K562 treated with DMSO at 1 percent for 12 hours (cell line): ENCODE data around the gene ATF7. TPM values are rescaled to one million over a fixed set of nuclear protein-coding genes. Genes with fewer than 3 reads are reported as not detected.

Experiments used
- total RNA-seq: library from RNA; unstranded; fragments of 300-600 nt; gene quantifications from 2 replicates; pipeline ENCODE4 v1.2.3, GENCODE V29; 2022; ENCODE audit not compliant: insufficient read depth

ATF7 gene
- total RNA-seq = 3.7 and 15.8 TPM in 2 replicates

DNA sequence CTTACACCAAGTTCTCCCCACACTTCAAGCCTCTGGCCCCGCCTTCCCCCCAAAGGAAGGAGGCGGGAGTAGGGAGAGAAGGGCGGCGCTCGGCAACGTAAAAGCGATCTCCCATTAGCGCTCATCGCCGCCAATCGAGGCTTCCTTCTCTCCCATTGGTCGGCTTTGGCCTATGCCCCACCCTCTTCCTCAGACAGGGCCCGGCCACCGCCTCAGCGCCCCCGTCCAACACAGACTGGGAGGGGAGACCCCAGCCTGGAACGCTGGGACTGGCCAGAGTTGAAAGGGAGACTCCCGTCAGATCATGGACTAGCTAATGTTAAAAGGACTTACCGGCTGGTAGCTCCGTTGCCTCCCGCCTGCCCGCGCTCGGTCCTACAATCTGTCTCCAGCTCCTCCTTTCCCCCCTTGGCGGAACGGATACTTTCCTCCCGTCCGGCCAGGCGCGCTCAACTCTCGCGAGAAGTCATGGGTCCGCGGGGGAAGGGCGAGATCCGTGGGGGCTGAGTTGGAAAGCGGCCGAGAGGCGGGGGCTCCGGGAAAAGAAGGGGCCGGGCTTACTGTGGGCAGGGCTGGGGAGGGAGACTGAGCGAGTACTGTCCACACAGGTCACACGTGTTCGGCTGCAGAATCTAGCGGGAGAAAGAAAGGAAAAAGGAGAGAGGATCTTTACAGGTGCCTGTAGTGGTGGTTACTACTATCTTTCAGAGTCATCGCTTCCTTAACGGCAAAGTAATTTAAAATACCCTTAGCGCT, at the start of gene ATF7:
Gene ATF7, minus strand, starts transcription at position 437 of the 756 bp plus-strand sequence. CDS start 25,382 bp downstream, outside the sequence.

DNA sequence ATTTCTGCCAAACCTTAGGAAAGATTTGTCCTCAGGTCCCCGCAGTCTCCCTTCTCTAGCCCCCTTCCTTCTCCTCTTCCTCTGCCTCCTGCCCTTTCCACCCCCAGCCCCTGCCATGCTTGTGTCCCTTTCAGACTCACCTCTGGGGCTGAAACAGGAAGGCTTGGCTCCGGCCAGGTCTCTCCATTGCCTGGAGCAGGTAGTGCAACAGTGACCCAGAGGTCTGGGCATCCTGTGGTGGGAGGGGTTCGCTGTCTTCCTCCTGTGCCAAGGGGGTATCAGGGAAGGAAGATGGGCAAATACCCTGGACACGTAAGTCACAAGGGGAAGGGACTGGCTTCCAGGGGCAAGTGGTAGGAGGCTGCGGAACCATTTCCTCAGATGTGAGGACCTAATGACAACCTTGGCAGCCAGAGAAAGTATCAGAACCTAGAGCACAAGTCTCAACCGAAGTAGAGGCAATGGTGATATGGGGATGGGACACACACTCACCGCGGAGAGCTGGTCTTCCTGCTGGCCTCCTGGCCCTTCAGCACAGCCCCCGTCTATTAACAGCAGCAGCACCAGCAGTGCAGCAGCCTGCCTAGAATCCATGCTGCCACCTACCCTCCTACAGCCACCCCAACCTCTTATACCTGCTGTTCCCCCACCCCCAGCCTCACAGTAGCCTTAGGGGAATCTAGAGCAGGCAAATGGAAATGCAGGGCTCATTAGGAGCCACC, 119.1 kb downstream of the ATF7 start, which contains the start of gene NPFF:
Gene NPFF, minus strand, starts transcription at position 604 of the 722 bp plus-strand sequence. Its CDS starts 10 bp downstream, at position 594.

GRCh38 chr12:53500776-53501614, 125.2 kb downstream of the ATF7 start, which contains the start of gene TARBP2:
Gene TARBP2, plus strand, starts transcription at chr12:53501283. Its CDS starts 126 bp downstream, at chr12:53501409.

DNA sequence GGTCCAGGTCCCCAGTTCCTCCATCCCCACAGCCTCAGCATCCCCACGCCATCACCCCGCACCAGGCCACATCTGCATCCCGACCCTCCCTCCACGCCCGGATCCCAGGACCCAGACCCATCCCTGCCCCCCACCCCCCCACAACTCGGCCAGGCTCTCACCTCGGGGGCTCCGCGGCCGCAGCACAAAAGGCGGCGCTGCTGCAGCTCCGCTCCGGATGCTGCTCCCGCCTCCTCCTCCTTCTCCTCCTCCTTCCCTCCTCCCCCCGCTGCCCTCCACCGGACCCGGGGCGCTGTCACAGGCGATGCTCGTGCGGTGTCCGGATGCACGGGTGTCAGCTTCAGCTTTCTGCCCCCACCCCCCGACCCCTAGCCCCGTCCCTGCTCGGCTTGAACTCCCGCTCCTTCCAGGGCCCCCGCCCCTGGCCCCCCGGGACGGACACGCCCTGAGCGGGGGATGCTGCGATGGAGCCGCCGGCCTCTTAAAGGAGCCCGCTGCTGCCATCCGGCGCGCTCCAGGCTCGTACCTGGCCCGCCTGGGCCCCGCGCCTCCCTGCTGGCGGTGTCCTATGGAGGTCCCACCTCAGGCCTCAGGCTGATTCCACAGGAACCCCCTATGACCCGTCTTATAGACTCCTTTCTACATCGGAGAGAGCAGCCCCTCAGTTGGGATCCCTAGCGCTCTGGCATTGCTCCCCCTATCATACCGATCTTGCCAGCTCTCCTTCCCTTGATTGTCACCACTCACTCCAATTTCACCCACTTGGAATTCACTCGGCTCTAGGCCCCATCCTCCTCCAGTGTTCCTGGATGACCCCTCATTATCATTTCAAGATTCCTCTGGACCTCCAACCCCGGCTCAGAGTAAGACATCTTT, 126.7 kb downstream of the ATF7 start, which contains the start of gene MAP3K12:
Gene MAP3K12, minus strand, starts transcription at position 193 of the 876 bp plus-strand sequence. CDS start 12,067 bp downstream, outside the sequence.

Other genes with a start within 250 kb of the ATF7 start
- gene SP1, start 246.2 kb downstream of the ATF7 start, total RNA-seq = 5.8 and 33.8 TPM in 2 replicates
- 63.1 and 64.0 TPM in 2 replicates for gene AMHR2, start 202.5 kb downstream of the ATF7 start, total RNA-seq
- gene PRR13, start 184.6 kb downstream of the ATF7 start, total RNA-seq = 204 and 264 TPM in 2 replicates
- gene PCBP2, start 174.3 kb downstream of the ATF7 start, total RNA-seq = 728 and 1,071 TPM in 2 replicates
- gene MAP3K12, start 126.9 kb downstream of the ATF7 start, total RNA-seq = 2.2 and 5.2 TPM in 2 replicates
- gene TARBP2, start 125.1 kb downstream of the ATF7 start, total RNA-seq = 60.8 and 65.7 TPM in 2 replicates
- not detected in 2 replicates for gene NPFF, start 118.9 kb downstream of the ATF7 start, total RNA-seq
- gene ATP5MC2, start 49.7 kb upstream of the ATF7 start, total RNA-seq = 487 and 568 TPM in 2 replicates
- 11.7 and 34.7 TPM in 2 replicates for gene CALCOCO1, start 101.1 kb upstream of the ATF7 start, total RNA-seq
- gene CISTR, start 125.6 kb upstream of the ATF7 start, total RNA-seq = not detected in 2 replicates